ENCODE results near the gene EPN2.

DNA sequence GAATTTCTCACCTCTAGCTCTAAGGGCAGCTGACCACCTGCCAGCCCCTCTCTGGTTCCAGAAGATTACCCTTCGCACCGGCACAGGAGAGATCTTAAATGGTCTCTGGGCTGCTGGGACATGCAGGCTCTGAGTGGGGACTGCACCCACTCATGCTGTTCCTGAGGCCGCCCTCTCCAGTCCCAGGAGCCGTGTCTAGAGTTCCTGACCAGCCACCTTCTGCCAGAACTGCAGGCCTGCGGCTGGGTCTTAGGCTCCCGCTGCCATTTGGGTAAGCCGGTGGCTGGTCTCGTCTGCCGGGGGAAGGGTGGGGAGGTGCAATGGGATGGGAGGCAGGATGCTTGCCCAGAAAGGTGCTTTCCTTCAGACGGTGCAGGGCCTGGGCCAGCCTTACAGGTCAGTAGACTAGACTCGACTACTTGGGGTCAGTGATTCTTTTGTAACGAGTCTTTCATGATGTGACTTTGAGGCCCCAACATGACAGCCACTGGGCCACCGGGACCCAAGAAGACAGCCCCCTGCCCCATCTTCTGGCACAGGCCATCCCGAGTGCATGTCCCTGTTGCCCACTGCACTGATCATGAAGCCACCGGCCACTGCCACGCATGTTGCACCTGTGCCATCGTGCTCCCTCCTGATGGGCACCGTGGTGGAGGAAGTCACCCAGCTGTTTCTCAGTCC lies 98.9 kb downstream of the EPN2 start:
- TF ChIP-seq CTCF (conservative IDR thresholded peaks at IDR 0.05; ENCODE audit: low read length) (no peak), EZH2phosphoT487 (IDR thresholded peaks at IDR 0.05; ENCODE audit: borderline replicate concordance, low read depth, low read length) (no peak)

Measured in OCI-LY7 (cell line).